ENCODE results near the gene TNFAIP8.

- TF ChIP-seq CREB1 (IDR thresholded peaks at IDR 0.05; ENCODE audit: low read depth) (no peak), SP1 (IDR thresholded peaks at IDR 0.05; ENCODE audit: low read depth, low read length) (no peak), POLR2AphosphoS5 (IDR thresholded peaks at IDR 0.05; ENCODE audit: low read length) (no peak), ATF3 (IDR thresholded peaks at IDR 0.05; ENCODE audit: borderline replicate concordance, extremely low read depth, low read depth, low read length) (no peak)
- TF ChIP-seq, protein P1, sequence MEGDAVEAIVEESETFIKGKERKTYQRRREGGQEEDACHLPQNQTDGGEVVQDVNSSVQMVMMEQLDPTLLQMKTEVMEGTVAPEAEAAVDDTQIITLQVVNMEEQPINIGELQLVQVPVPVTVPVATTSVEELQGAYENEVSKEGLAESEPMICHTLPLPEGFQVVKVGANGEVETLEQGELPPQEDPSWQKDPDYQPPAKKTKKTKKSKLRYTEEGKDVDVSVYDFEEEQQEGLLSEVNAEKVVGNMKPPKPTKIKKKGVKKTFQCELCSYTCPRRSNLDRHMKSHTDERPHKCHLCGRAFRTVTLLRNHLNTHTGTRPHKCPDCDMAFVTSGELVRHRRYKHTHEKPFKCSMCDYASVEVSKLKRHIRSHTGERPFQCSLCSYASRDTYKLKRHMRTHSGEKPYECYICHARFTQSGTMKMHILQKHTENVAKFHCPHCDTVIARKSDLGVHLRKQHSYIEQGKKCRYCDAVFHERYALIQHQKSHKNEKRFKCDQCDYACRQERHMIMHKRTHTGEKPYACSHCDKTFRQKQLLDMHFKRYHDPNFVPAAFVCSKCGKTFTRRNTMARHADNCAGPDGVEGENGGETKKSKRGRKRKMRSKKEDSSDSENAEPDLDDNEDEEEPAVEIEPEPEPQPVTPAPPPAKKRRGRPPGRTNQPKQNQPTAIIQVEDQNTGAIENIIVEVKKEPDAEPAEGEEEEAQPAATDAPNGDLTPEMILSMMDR (IDR thresholded peaks at IDR 0.05 in 2 of 3, conservative IDR thresholded peaks at IDR 0.05 in 1 of 3; ENCODE audit: control insufficient read depth in 2 of 3, extremely low read depth in 1 of 3, insufficient read depth in 1 of 3, low read depth in 3 of 3, low read length in 3 of 3): no peak
- TF ChIP-seq, protein P2, sequence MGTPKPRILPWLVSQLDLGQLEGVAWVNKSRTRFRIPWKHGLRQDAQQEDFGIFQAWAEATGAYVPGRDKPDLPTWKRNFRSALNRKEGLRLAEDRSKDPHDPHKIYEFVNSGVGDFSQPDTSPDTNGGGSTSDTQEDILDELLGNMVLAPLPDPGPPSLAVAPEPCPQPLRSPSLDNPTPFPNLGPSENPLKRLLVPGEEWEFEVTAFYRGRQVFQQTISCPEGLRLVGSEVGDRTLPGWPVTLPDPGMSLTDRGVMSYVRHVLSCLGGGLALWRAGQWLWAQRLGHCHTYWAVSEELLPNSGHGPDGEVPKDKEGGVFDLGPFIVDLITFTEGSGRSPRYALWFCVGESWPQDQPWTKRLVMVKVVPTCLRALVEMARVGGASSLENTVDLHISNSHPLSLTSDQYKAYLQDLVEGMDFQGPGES (IDR thresholded peaks at IDR 0.05): no peak
Measured at GRCh38 chr5:119345861-119346260, 10.0 kb upstream of the TNFAIP8 start.

All from GM12878 (cell line).